HG03432 (cell line): ENCODE data around the gene WNT16.
"Not testable (repeated sequence)": the region's sequence is repeated elsewhere in the genome, so short reads cannot be mapped to it uniquely, and the experiment has no call there.

ENCODE experiments used
- ATAC-seq: cut with Tn5 transposase; IDR thresholded peaks from one replicate; pipeline ENCODE4 v1.9.1; 2021; ENCODE audit warnings: mild to moderate bottlenecking, moderate library complexity; ENCODE audit not compliant: unreplicated experiment

Gene WNT16

DNA sequence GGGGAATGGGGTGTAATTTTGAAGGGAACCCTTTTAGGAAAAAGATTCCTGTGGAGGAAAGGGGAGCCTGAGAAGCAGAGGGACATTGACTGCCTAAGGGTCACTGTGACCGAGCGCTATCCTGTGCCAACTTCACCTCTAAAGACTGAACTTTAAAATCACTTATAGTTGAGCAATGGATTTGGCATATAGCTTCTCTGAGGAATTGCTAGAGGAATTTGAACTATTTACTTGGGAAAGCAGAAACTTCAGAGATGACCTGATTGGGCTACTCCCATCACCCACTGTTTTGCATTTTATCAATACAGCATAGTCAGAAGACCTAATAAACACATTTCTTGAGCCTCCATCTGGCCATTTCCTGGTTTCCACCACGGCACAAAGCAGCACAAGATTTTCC lies 23.7 kb upstream of the WNT16 start:
- no peak for ATAC-seq

DNA sequence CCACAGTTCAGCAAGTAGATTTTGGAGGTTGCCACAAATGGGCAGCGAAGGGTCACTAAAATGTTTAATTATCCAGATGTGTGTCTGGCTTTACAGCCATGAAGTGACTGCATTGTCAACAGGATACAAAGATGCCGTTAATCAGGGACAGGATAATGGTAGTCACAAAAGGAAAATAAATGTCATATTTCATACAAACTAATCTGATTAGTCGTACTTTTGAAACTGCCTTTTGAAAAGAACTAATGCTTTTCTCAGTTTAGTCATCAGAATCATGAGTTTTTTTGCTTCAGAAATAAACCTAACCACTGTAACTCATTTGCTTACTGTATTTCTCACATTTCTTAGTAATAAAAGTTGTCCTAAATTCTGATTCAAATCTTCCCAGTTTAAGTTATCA lies 22.2 kb upstream of the WNT16 start:
- peak; percentile 27 for ATAC-seq

DNA sequence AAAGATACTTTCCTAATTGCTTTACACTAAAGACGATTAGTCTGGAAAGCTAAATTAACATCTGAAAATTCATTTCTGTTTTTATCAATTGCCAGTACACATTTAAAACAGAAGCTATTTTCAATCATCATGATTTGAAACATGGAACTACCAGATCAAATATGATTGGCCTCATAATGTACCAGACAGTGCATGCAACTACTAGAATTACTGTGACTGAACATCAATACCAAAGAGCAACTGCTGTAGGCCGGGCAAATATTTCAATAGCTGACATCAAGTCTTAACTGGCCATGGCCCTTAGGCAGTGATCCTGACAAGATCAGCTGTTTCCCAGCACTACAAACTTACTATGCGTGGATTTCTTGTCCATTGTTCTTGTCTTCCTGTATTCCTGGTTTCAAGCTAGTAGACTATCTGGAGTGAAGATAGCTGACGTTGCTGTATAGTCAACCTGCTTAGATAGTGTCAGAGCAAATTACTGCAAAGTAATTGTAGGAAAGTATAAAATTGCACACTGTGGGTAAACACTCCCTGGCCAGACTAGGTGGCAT lies 21.7 kb upstream of the WNT16 start:
- peak; percentile 31 for ATAC-seq

DNA sequence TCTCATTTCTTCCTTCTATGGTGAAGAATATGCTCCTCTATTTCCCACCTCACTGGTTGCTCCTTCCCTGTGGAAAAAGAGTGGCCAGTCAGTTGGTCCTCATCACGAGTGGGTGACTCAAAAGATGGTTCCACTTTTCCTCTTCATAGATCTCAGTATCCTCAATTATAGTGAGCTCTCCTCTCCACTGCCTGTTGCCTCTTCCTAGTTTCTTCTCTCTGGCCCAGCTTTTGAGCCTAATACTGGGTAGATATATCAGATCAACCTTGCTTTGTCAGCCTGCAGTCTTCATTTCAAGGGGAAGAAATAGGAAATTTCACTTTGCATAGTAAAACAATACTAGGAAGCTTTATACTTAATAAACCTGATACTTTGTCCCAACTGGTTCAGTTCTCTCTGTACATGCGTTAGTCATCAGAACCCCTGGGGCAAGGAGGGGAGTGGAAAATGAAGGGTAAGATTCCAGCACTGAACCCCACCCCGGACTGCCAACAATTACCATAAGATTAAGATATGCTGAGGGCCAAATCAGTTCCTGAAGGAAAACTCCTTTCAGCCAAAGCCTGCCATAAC lies 15.5 kb upstream of the WNT16 start:
- ATAC-seq, result no peak

GRCh38 chr7:121313793-121314676 lies 14.8 kb upstream of the WNT16 start:
- peak; percentile 92 for ATAC-seq

DNA sequence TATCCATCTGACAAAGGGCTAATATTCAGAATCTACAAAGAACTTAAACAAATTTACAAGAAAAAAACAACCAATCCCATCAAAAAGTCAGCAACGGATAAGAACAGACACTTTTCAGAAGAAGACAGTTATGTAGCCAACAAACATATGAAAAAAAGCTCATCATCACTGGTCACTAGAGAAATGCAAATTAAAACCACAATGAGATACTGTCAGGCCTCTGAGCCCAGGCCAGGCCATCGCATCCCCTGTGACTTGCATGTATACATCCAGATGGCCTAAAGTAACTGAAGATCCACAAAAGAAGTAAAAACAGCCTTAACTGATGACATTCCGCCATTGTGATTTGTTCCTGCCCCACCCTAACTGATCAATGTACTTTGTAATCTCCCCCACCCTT lies 13.6 kb upstream of the WNT16 start:
- not testable (repeated sequence) for ATAC-seq

DNA sequence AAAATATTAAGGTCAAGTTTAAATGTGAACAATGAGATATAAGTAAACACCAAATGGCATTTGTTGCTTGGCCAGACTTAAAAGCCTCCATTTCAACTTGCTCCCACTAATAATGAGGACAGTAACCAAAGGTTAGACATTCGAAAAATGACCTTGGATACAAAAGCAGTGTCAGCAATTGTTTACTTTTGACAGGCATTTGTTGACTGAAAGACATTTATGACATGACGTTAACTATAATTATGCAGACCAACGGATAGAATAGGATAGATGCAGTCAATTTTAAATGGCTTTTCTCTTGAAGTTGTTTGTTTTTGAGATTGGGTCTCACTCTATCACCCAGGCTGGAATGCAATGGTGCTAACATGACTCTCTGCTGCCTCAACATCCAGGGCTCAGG lies 6.3 kb upstream of the WNT16 start:
- no peak for ATAC-seq

DNA sequence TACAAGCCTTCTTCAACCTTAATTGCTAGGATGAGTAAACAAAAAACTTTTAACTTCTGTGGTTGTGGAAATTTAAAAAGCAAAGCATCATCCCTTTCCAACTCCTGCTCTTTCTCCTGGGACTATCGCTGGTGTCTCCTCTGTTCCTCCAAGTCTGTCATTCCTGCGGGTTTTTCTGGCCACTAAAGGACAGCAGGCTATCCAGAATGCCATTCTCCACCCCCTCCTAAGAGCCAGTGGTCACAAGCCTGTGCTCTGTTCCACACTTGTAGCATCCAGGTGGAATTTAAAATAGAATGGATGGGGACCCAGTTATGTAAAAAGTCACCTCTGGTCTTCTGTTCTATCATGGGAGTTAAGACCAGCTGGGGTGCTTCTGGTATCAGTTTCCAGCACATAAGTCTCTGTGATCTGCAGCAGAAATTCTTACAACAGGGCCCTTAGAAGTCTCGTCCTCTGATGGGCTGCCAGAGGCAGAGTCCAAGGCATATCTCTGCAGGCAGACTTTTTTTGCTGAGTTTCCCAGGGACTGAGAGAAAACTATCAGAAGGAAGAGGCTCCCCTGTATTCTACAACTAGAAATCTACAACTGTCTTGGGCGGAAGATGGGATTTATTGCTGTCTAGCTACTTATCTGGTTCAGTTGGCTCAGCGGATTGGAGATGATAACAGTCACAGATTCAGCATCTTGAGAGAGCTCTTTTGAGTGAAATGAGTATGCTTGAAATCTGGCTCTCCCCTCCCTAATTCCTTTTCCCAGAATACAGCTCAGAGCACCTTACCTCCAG lies 5.1 kb upstream of the WNT16 start:
- no peak for ATAC-seq

DNA sequence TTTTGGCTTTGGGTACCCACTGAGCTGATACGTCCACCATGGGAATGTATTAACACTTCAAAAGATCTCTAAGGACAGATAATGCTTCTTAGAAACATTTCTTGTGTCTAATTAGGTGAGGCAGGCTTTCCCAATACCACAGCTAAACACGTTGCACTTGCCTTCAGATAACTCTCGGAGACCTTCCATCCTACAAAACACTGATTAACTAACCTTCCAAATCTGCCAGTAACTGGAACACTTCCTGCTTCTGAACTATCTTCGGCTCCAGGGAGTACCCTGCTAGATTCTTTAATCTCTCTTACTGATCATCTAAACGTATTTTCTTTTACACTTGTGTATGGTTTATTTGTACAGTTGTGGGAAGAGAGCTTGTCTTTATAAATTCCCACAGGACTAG lies 1.1 kb upstream of the WNT16 start:
- no peak for ATAC-seq

GRCh38 chr7:121329191-121330052 lies 622 bp downstream of the WNT16 start:
- peak; percentile 74 for ATAC-seq

DNA sequence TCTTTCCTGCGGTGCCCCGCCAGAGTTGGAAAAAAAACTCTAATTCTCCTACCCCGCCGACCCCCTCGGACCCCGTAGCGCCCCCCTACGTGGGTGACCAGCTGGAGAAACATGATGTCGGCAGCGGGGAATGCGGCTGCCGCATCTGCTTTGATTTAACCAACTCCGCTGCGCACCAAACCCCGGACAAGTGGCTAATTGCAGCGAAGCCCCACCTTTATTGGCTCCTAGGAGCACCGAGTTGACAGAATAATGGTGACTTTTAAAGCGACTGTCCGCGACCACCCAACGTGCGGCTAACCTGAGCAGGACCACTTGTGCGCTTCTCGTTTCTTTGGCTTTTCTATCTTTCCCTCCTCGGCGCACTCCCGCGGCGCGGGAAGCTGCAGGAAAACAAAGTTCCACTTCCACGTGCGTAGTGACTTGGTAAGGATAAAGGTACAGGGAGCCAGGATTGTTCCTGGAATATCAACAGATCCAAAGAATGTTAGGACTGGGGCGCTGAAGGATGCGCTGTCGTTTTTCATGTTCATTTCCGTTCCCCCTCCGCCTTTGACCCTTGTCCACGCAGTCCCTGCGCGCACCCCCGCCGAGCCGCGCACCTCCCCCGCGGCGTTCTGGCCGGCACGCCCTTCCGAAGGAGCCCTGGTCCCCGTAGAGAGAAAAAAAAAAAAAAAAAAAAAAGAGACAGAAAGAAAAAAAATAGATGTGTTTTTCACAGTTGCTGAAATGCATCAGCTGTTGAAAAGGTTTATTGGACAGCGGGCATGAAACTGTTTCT lies 1.4 kb downstream of the WNT16 start:
- ATAC-seq, result peak; percentile 42

DNA sequence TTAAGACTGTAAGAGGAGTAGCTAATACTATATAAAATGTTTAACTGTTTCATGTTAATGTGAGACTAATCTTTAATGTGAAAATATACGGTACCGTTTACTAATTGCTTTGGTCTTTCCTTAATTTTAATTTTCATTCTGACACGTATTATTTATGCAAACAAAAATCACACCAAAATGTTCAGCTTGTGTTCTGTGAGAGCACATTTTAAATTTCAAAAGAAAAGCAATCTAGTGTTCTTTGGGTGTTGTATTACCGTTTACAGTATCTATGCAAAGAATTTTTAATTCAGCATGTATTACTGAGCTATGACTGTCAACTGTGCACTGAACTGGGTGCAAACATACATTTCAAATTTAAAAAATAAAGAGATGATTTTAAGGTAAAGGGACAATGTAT lies 2.2 kb downstream of the WNT16 start:
- ATAC-seq, result no peak

- no peak for ATAC-seq
These were observed 2.8 kb downstream of the WNT16 start for GRCh38 chr7:121331574-121331973.

- ATAC-seq, result no peak
These were observed 5.6 kb downstream of the WNT16 start for GRCh38 chr7:121334376-121334775.

GRCh38 chr7:121334875-121335648 lies 6.3 kb downstream of the WNT16 start:
- no peak for ATAC-seq

- ATAC-seq, result no peak
These were observed 7.8 kb downstream of the WNT16 start for GRCh38 chr7:121336579-121336978.

- ATAC-seq, result peak; percentile 72
These were observed 8.6 kb downstream of the WNT16 start for GRCh38 chr7:121337398-121337797.

GRCh38 chr7:121339082-121339481 lies 10.3 kb downstream of the WNT16 start:
- no peak for ATAC-seq

GRCh38 chr7:121341933-121342332 lies 13.1 kb downstream of the WNT16 start:
- ATAC-seq, result no peak
